ENCODE measurements around the gene HUWE1.
"Not testable (repeated sequence)": the region's sequence is repeated elsewhere in the genome, so short reads cannot be mapped to it uniquely, and the experiment has no call there.

Gene HUWE1

GRCh38 chrX:53606456-53606855 lies 80.1 kb downstream of the HUWE1 start:
- DNase-seq (ENCODE audit: low read depth in 2 of 3, low spot score in 2 of 3), result no peak

- no peak for DNase-seq (ENCODE audit: low read depth in 2 of 3, low spot score in 2 of 3)
These were observed 81.5 kb downstream of the HUWE1 start for GRCh38 chrX:53605004-53605403.

DNA sequence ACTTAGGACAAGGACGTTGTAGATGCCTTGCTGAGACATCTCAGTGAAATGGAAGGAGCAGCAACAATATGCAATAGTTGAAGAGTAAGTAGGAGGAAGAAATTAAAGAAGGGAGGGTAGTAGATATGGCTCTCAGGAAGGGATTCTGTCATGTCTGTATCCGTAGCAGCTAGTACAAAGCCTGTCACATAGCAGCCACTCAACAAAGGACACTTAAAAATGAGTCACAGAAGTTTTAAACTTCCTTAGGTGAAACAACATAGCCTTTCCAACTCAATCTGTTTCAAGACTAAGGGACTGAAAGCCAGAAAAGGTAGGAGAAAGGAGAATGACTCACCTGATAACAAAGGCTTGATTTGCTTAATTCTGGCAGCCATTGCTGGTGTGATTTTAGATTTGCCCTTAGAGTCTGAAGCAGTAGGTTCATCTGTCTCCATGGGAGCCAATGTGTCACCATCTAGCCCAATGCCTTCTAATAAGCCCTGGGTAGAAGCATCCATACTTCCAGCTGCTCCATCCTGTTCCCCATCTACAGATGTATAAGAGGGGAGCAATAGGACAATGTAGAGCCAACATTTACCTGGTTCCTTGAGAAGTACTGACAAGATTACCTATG lies 86.6 kb downstream of the HUWE1 start:
- DNase-seq (ENCODE audit: low read depth in 2 of 3, low spot score in 2 of 3), result no peak

DNA sequence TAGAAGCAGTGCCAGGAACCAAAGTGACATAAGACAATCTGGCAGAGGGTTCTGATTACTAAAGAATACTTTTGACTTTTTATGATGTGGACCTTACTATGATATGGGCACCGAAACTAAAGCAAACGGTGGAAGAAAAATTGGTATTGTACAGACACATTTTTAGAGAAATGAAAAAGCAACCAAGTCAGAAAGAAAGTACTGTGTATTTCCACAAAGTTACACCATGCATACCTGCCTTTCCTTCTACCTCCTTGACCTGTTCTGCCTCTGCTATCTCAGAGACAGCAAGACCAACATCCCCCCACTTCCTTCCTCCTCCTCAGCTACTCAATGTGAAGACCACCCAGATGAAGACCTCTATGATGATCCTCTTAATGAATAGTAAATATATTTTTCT lies 88.3 kb downstream of the HUWE1 start:
- no peak for DNase-seq (ENCODE audit: low read depth in 2 of 3, low spot score in 2 of 3)

- DNase-seq (ENCODE audit: low read depth in 2 of 3, low spot score in 2 of 3), result no peak
These were observed 91.2 kb downstream of the HUWE1 start for GRCh38 chrX:53595266-53595810.

DNA sequence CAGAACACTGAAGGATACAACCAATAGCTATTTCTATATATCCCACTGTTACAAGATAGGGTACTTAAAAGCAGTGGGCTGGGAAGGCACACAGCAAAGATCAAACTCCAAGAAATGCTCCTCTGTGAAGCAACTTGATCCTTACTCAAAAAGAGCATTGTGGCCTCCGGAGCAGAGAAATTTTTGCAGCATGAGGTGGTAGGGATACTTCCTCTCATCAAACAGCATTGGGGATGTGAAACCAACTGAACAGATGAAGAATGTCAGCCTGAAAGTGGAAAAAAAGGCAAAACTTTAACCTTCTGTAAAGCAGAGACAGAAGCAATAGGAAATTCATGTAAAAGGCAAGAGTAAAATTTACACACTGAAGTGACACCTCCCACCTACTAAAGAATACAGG lies 92.2 kb downstream of the HUWE1 start:
- no peak for DNase-seq (ENCODE audit: low read depth in 2 of 3, low spot score in 2 of 3)

GRCh38 chrX:53587795-53588420 lies 98.6 kb downstream of the HUWE1 start:
- no peak for DNase-seq (ENCODE audit: low read depth in 2 of 3, low spot score in 2 of 3)

GRCh38 chrX:53584891-53585290 lies 101.6 kb downstream of the HUWE1 start:
- no peak for DNase-seq (ENCODE audit: low read depth in 2 of 3, low spot score in 2 of 3)

GRCh38 chrX:53583571-53583970 lies 102.9 kb downstream of the HUWE1 start:
- DNase-seq (ENCODE audit: low read depth in 2 of 3, low spot score in 2 of 3), result no peak

- no peak for DNase-seq (ENCODE audit: low read depth in 2 of 3, low spot score in 2 of 3)
These were observed 105.6 kb downstream of the HUWE1 start for GRCh38 chrX:53580742-53581504.

DNA sequence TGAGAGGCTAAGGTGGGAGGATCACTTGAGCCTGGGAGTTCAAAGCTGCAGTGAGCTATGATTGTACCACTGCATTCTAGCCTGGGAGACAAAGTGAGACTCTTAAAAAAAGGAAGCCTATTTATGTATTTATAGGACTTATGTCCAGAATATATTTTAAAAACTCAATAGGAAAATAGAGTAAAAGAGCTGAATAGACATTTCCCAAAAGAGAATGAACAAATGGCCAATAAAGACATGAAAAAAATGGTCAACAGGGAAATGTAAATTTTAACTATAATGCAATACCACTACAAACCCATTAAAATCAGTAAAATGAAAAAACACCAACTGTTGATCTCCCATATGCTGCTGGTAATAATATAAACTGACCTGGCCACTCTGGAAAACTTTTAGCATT lies 115.0 kb downstream of the HUWE1 start:
- no peak for DNase-seq (ENCODE audit: low read depth in 2 of 3, low spot score in 2 of 3)

DNA sequence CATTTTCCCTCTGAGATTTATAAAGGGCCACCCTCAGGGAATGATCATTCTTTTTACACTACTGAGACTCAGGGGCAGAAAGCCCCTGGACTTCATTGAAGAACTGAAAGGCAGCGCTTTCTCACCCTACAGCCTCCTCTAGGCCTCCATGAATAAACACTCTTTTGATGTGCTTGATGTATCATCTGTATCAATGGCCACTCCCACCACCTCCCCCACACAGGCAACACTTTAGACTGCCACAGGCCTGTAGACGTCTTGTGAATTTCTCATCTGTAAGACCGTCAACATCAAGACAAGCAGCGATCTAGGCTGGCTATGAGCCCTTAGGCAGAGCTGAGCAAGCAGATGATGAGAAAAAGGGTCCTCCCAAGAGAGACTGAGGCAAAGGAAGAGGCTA lies 123.2 kb downstream of the HUWE1 start:
- no peak for DNase-seq (ENCODE audit: low read depth in 2 of 3, low spot score in 2 of 3)

DNA sequence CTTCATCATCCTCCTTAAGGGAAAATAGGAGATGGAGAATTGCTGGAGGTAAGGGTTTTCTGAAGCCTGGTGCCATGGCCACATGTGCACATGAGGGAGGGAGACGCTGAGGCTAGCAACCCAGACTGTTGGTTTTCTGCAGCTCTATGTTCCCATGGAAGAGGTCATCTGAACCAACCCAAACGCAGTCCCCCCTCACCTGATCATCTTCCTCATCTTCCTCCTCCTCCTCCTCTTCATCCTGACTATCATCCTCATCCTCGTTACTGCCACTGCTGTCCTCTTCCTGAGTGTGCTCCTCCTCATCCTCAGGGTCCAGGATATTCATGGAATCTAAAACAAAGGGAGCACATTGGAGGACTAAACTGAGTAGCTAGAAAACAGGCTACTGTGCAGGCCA lies 124.6 kb downstream of the HUWE1 start:
- no peak for DNase-seq (ENCODE audit: low read depth in 2 of 3, low spot score in 2 of 3)

DNA sequence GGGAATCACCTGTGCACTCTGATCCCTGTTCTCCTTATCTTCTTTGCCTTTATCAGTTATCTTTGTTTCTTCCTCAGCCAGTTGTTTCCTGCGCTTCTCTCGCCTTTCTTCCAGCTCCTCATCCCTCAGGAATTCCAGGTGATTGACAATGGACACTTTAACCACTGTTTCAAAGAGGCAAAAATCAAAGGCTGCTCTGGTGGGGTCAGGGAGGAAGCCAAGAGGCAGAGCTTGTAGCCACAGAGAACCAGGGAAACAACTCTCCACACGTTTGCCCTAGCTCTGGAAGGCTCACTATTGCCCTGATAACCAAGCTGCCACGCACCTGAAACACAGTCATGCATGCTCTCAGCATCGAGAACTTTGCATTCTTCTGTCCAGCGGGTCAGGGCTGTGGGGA lies 127.9 kb downstream of the HUWE1 start:
- no peak for DNase-seq (ENCODE audit: low read depth in 2 of 3, low spot score in 2 of 3)

DNA sequence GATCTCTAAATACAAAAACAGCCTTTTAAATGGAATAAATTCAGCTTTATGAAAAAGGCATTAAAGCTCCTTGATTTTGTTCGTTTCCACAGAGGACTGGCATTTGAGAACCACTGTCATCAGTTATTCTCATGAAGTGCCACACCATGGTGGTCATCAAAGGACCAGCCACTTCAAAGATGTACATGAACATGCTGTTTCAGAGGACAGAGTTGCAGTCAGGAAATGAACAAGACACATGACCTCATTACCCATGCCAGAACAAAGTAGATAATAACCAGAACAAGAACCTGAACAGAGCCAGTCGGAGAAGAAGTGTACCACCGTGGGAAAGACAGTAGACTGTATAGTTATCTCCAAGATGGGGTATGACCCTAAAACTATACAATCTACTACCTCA lies 129.7 kb downstream of the HUWE1 start:
- no peak for DNase-seq (ENCODE audit: low read depth in 2 of 3, low spot score in 2 of 3)

- no peak for DNase-seq (ENCODE audit: low read depth in 2 of 3, low spot score in 2 of 3)
These were observed 135.6 kb downstream of the HUWE1 start for GRCh38 chrX:53550756-53551463.

GRCh38 chrX:53547668-53548067 lies 138.9 kb downstream of the HUWE1 start:
- no peak for DNase-seq (ENCODE audit: low read depth in 2 of 3, low spot score in 2 of 3)

DNA sequence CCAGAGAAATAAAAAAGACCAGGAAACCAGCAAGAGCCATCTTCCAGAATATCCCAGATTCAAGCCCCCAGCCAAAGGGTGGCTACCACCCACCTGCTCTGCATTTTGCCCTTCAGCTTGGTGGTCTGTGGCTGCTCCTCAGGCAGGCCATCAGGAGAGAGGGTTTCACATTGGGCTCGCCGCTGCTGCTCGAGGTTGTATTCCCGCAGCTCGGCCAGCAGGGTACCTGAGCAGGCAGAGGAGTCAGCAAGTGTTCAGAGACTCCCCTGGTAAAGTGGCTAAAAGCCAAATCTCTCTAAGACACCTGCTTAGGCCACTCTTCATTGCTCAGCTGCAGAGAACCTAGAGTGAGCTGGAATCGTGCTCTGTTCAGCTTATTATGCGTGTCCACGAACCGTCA lies 141.6 kb downstream of the HUWE1 start:
- no peak for DNase-seq (ENCODE audit: low read depth in 2 of 3, low spot score in 2 of 3)

DNA sequence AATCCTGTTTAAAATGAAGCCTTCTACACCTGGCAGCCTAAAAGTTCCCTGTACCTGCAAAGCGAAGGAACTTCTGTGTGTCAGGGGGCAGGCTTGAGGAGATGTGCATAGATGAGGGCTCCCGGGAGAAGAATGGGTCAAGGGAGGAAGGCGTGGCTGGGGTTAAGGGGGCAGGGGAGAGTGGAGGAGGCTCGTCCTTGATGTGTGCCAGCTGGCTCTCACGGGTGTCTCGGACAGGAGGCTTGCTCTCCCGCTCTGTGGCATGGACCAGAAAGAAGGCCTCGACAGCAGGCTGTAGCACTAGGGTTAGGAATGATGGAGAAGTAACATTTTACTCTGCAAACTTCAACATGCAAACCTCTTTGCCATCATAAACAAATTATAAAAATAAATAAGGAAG lies 147.7 kb downstream of the HUWE1 start:
- DNase-seq (ENCODE audit: low read depth in 2 of 3, low spot score in 2 of 3), result no peak

DNA sequence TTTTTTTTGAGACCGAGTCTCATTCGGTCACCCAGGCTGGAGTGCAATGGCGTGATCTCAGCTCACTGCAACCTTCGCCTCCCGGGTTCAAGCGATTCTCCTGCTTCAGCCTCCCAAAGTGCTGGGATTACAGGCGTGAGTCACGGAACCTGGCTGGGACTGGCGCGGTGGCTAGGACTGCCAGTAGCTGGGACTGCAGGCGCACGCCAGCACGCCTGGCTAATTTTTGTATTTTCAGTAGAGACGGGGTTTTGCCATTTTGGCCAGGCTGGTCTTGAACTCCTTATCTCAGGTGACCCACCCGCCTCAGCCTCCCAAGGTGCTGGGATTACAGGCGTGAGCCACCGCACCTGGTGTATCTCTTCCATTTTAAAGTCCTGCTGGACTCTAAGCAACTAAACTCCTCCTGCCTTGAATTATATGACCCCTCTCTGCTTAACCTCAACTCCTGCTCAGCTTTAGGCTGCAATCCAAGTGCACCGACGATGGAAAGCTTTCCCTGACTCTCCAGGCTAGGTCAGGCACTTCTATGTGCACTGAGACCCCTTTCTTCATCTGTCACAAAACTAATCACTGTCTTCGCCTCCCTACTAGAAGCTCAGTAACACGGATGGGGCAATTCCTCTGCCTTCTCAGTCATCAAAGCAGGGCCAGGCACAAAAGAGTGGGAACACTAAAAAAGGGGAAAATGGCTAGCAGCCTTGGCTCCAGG lies 155.1 kb downstream of the HUWE1 start:
- not testable (repeated sequence) for DNase-seq (ENCODE audit: low read depth in 2 of 3, low spot score in 2 of 3)

DNA sequence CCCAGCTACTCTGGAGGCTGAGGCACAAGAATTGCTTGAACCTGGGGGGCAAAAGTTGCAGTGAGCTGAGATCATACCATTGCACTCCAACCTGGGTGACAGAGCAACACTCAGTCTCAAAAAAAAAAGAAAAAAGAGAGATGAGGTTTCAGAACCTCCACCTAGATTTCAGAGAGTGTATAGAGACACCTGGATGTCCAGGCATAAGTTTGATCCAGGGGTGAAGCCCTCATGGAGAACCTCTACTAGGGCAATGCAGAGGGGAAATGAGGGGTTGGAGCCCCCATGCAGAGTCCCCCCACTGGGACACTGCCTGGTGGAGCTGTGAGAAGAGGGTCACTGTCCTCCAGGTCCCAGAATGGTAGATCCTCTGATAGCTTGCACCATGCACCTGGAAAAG lies 159.5 kb downstream of the HUWE1 start:
- DNase-seq (ENCODE audit: low read depth in 2 of 3, low spot score in 2 of 3), result no peak
